HG03575 (cell line): ENCODE results near the gene SIGLEC15.
A peak's percentile ranks its signal among the peaks of the same experiment; 100 is the strongest.

Source experiments
- ATAC-seq: cut with Tn5 transposase; IDR thresholded peaks from one replicate; pipeline ENCODE4 v1.9.1; 2021; ENCODE audit not compliant: unreplicated experiment, insufficient number of reproducible peaks, low FRiP score; ENCODE audit errors: extremely low read depth

Gene SIGLEC15

GRCh38 chr18:45870419-45870818, 44.9 kb downstream of the SIGLEC15 start:
- ATAC-seq: no peak

GRCh38 chr18:45871431-45872084, 46.1 kb downstream of the SIGLEC15 start:
- no peak for ATAC-seq

- peak; percentile 76 for ATAC-seq
These were observed 49.2 kb downstream of the SIGLEC15 start for GRCh38 chr18:45874491-45875184.

- no peak for ATAC-seq
These were observed 50.7 kb downstream of the SIGLEC15 start for GRCh38 chr18:45876161-45876560.

- ATAC-seq: no peak
These were observed 51.9 kb downstream of the SIGLEC15 start for GRCh38 chr18:45877403-45877802.

- ATAC-seq: no peak
These were observed 54.5 kb downstream of the SIGLEC15 start for GRCh38 chr18:45879681-45880655.

- no peak for ATAC-seq
These were observed 55.5 kb downstream of the SIGLEC15 start for GRCh38 chr18:45880876-45881558.

- ATAC-seq: no peak
These were observed 62.1 kb downstream of the SIGLEC15 start for GRCh38 chr18:45887585-45887984.

GRCh38 chr18:45889419-45890064, 64.1 kb downstream of the SIGLEC15 start:
- ATAC-seq: no peak

- ATAC-seq: no peak
These were observed 65.1 kb downstream of the SIGLEC15 start for GRCh38 chr18:45890606-45891005.

- ATAC-seq: no peak
These were observed 66.3 kb downstream of the SIGLEC15 start for GRCh38 chr18:45891806-45892205.
